Suprapubic skin (tissue), 2 donors: ENCODE measurements around the gene ZNF70.

Experiments
- EP300 ChIP-seq: sonication (generic); formaldehyde crosslinking; IDR thresholded peaks from one replicate; pipeline ENCODE4 v1.6.1; 2017; ENCODE audit warnings: antibody characterized with exemption
- POLR2A ChIP-seq, 2 donors: fragments of 450-650 bp; IDR thresholded peaks; one replicate each; pipeline ENCODE4 v1.6.1; 2017; ENCODE audit warnings: antibody characterized with exemption in 2 of 2, mild to moderate bottlenecking in 2 of 2, moderate library complexity in 2 of 2

GRCh38 chr22:23712256-23712655 is 38.7 kb downstream of the ZNF70 start:
- TF ChIP-seq EP300 (no peak), POLR2A (IDR thresholded peaks at IDR 0.05) (no peak)
